Measurements from ENCODE around the gene NKAIN1. TPM values are rescaled to one million over a fixed set of nuclear protein-coding genes. Genes with fewer than 3 reads are reported as not detected.

The NKAIN1 gene
- total RNA-seq, 1 experiment from 2014 or later = 36.8 TPM

- CTCF ChIA-PET = no interaction called here
- Mint-ChIP-seq H3K36me3 (no peaks in the 10 kb centered on the region), H3K27me3 (ENCODE audit: low read depth) (no peaks in the 10 kb centered on the region), H3K9me3 (no peaks in the 10 kb centered on the region), H3K4me3 (no peak overlapping the region), H3K4me1 (peaks cover 4% of the 10 kb centered on the region), H3K27ac (no peak overlapping the region)
- TF ChIP-seq GRHL2 (CRISPR knock-in tag; IDR thresholded peaks at IDR 0.05; ENCODE audit: insufficient replicate concordance, severe bottlenecking) (no peak), OVOL2 (CRISPR knock-in tag; IDR thresholded peaks at IDR 0.05; ENCODE audit: borderline replicate concordance) (no peak), TCF7 (CRISPR knock-in tag; IDR thresholded peaks at IDR 0.05; ENCODE audit: low read depth) (no peak)
- TF ChIP-seq, protein P1, sequence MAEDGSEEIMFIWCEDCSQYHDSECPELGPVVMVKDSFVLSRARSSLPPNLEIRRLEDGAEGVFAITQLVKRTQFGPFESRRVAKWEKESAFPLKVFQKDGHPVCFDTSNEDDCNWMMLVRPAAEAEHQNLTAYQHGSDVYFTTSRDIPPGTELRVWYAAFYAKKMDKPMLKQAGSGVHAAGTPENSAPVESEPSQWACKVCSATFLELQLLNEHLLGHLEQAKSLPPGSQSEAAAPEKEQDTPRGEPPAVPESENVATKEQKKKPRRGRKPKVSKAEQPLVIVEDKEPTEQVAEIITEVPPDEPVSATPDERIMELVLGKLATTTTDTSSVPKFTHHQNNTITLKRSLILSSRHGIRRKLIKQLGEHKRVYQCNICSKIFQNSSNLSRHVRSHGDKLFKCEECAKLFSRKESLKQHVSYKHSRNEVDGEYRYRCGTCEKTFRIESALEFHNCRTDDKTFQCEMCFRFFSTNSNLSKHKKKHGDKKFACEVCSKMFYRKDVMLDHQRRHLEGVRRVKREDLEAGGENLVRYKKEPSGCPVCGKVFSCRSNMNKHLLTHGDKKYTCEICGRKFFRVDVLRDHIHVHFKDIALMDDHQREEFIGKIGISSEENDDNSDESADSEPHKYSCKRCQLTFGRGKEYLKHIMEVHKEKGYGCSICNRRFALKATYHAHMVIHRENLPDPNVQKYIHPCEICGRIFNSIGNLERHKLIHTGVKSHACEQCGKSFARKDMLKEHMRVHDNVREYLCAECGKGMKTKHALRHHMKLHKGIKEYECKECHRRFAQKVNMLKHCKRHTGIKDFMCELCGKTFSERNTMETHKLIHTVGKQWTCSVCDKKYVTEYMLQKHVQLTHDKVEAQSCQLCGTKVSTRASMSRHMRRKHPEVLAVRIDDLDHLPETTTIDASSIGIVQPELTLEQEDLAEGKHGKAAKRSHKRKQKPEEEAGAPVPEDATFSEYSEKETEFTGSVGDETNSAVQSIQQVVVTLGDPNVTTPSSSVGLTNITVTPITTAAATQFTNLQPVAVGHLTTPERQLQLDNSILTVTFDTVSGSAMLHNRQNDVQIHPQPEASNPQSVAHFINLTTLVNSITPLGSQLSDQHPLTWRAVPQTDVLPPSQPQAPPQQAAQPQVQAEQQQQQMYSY (CRISPR knock-in tag; IDR thresholded peaks at IDR 0.05) = no peak
- TF ChIP-seq, protein P2, sequence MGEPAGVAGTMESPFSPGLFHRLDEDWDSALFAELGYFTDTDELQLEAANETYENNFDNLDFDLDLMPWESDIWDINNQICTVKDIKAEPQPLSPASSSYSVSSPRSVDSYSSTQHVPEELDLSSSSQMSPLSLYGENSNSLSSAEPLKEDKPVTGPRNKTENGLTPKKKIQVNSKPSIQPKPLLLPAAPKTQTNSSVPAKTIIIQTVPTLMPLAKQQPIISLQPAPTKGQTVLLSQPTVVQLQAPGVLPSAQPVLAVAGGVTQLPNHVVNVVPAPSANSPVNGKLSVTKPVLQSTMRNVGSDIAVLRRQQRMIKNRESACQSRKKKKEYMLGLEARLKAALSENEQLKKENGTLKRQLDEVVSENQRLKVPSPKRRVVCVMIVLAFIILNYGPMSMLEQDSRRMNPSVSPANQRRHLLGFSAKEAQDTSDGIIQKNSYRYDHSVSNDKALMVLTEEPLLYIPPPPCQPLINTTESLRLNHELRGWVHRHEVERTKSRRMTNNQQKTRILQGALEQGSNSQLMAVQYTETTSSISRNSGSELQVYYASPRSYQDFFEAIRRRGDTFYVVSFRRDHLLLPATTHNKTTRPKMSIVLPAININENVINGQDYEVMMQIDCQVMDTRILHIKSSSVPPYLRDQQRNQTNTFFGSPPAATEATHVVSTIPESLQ (CRISPR knock-in tag; IDR thresholded peaks at IDR 0.05) = no peak
- ATAC-seq = no peak
- no peak for DNase-seq (ENCODE audit: low spot score)
- POLR2A ChIA-PET = no interaction called here
These were observed 95.2 kb downstream of the NKAIN1 start for GRCh38 chr1:31144442-31144841.

GRCh38 chr1:31143455-31143854, 96.2 kb downstream of the NKAIN1 start:
- Mint-ChIP-seq H3K4me3 (no peak overlapping the region), H3K36me3 (no peaks in the 10 kb centered on the region), H3K9me3 (peaks cover 4% of the 10 kb centered on the region; the same call in 1 of the 2 replicates), H3K4me1 (peaks cover 4% of the 10 kb centered on the region), H3K27ac (no peak overlapping the region), H3K27me3 (ENCODE audit: low read depth) (no peaks in the 10 kb centered on the region)
- DNase-seq (ENCODE audit: low spot score) (no peak), ATAC-seq (no peak)
- CTCF ChIA-PET = no interaction called here
- POLR2A ChIA-PET = interaction anchor here (0.6 to 0.7 kb wide), 2 partner anchors 26 to 1005 kb away, joined by 3 to 7 read pairs; no protein-coding TSS in a partner anchor
- TF ChIP-seq PREB (CRISPR knock-in tag; IDR thresholded peaks at IDR 0.05; ENCODE audit: borderline replicate concordance) (no peak), PRRX2 (CRISPR knock-in tag; IDR thresholded peaks at IDR 0.05) (no peak), ZNF317 (CRISPR knock-in tag; IDR thresholded peaks at IDR 0.05; ENCODE audit: borderline replicate concordance, low read depth) (no peak), HMGXB4 (CRISPR knock-in tag; IDR thresholded peaks at IDR 0.05) (no peak), USF2 (CRISPR knock-in tag; IDR thresholded peaks at IDR 0.05) (no peak), SOX15 (CRISPR knock-in tag; IDR thresholded peaks at IDR 0.05) (no peak), CTCF (IDR thresholded peaks at IDR 0.05) (no peak), HMGA2 (CRISPR knock-in tag; IDR thresholded peaks at IDR 0.05) (no peak), JAZF1 (CRISPR knock-in tag; IDR thresholded peaks at IDR 0.05) (no peak), FOXJ3 (CRISPR knock-in tag; IDR thresholded peaks at IDR 0.05; ENCODE audit: borderline replicate concordance) (no peak), ZMAT4 (CRISPR knock-in tag; IDR thresholded peaks at IDR 0.05) (no peak)
- TF ChIP-seq, protein P3, sequence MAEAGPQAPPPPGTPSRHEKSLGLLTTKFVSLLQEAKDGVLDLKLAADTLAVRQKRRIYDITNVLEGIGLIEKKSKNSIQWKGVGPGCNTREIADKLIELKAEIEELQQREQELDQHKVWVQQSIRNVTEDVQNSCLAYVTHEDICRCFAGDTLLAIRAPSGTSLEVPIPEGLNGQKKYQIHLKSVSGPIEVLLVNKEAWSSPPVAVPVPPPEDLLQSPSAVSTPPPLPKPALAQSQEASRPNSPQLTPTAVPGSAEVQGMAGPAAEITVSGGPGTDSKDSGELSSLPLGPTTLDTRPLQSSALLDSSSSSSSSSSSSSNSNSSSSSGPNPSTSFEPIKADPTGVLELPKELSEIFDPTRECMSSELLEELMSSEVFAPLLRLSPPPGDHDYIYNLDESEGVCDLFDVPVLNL (CRISPR knock-in tag; IDR thresholded peaks at IDR 0.05; ENCODE audit: borderline replicate concordance, low read depth) = no peak
- TF ChIP-seq, protein P2 (CRISPR knock-in tag; IDR thresholded peaks at IDR 0.05) = no peak
